Mesothelial cell of epicardium (in vitro differentiated cells): ENCODE data around the gene SCN7A. TPM values are rescaled to one million over a fixed set of nuclear protein-coding genes. Genes with fewer than 3 reads are reported as not detected.
A peak's percentile ranks its signal among the peaks of the same experiment; 100 is the strongest.

Source experiments
- DNase-seq, 2 experiments: peaks; one replicate each; pipeline ENCODE4 v3.0.0; 2021; ENCODE audit warnings: low spot score in 2 of 2; ENCODE audit not compliant: unreplicated experiment in 2 of 2
- H3K27ac Mint-ChIP-seq: 2 replicates; pipeline ENCODE4 v1.8.0; 2021; ENCODE audit warnings: mixed read lengths
- H3K27me3 Mint-ChIP-seq: 2 replicates; pipeline ENCODE4 v1.8.0; 2021; ENCODE audit warnings: low read depth, mixed read lengths
- H3K36me3 Mint-ChIP-seq: 2 replicates; pipeline ENCODE4 v1.8.0; 2021; ENCODE audit warnings: mixed read lengths
- H3K4me1 Mint-ChIP-seq: 2 replicates; pipeline ENCODE4 v1.8.0; 2021; ENCODE audit warnings: mixed read lengths
- H3K4me3 Mint-ChIP-seq: 2 replicates; pipeline ENCODE4 v1.8.0; 2021; ENCODE audit warnings: mild to moderate bottlenecking, moderate library complexity, mixed read lengths
- H3K9me3 Mint-ChIP-seq: 2 replicates; pipeline ENCODE4 v1.8.0; 2021; ENCODE audit warnings: mixed read lengths
- CTCF ChIP-seq: fragments of 200-600 bp; sonication (generic); IDR thresholded peaks from one replicate; pipeline ENCODE4 v1.5.0; 2021; ENCODE audit warnings: antibody characterized with exemption; ENCODE audit not compliant: unreplicated experiment
- total RNA-seq: library from RNA; stranded (reverse); gene quantifications from 3 replicates; pipeline ENCODE4 v1.2.1, GENCODE V29; 2021

The SCN7A gene
- total RNA-seq, 1 donor from 2014 or later = 2.5 TPM

- Mint-ChIP-seq H3K4me3 (no peak overlapping the region), H3K4me1 (no peaks in the 10 kb centered on the region), H3K9me3 (peaks cover 6% of the 10 kb centered on the region), H3K36me3 (no peaks in the 10 kb centered on the region), H3K27ac (no peak overlapping the region), H3K27me3 (peaks cover 1% of the 10 kb centered on the region)
- DNase-seq = no peak
- TF ChIP-seq CTCF = peak; percentile 62
Observed at GRCh38 chr2:166419616-166419934, 74.5 kb downstream of the SCN7A start.

GRCh38 chr2:166418853-166419615 is 75.0 kb downstream of the SCN7A start:
- peaks cover 6% of the 10 kb centered on the region for H3K9me3 Mint-ChIP-seq
- peaks cover 1% of the 10 kb centered on the region for H3K27me3 Mint-ChIP-seq
- no peak overlapping the region for H3K4me3 Mint-ChIP-seq
- DNase-seq = no peak
- TF ChIP-seq CTCF = no peak
- no peaks in the 10 kb centered on the region for H3K4me1 Mint-ChIP-seq
- no peaks in the 10 kb centered on the region for H3K36me3 Mint-ChIP-seq
- H3K27ac Mint-ChIP-seq = no peak overlapping the region

- Mint-ChIP-seq H3K4me1 (no peaks in the 10 kb centered on the region), H3K27ac (no peak overlapping the region), H3K9me3 (peaks cover 6% of the 10 kb centered on the region), H3K27me3 (peaks cover 1% of the 10 kb centered on the region), H3K36me3 (no peaks in the 10 kb centered on the region), H3K4me3 (no peak overlapping the region)
- no peak for TF ChIP-seq CTCF
- DNase-seq = no peak
Observed at GRCh38 chr2:166417669-166418068, 76.4 kb downstream of the SCN7A start.

GRCh38 chr2:166413255-166413654 is 80.8 kb downstream of the SCN7A start:
- no peak for DNase-seq
- Mint-ChIP-seq H3K4me3 (no peak overlapping the region), H3K36me3 (no peaks in the 10 kb centered on the region), H3K27ac (no peak overlapping the region), H3K9me3 (peaks cover 6% of the 10 kb centered on the region), H3K27me3 (peaks cover 3% of the 10 kb centered on the region), H3K4me1 (peaks cover 7% of the 10 kb centered on the region)
- no peak for TF ChIP-seq CTCF

- no peak for DNase-seq
- Mint-ChIP-seq H3K27ac (peak overlapping the region; percentile 60), H3K4me3 (no peak overlapping the region), H3K36me3 (no peaks in the 10 kb centered on the region), H3K27me3 (peaks cover 11% of the 10 kb centered on the region), H3K9me3 (peaks cover 6% of the 10 kb centered on the region), H3K4me1 (peaks cover 7% of the 10 kb centered on the region)
- TF ChIP-seq CTCF = no peak
Observed at GRCh38 chr2:166411473-166412230, 82.4 kb downstream of the SCN7A start.
